ENCODE measurements around the gene CACNB2. TPM values are rescaled to one million over a fixed set of nuclear protein-coding genes. Genes with fewer than 3 reads are reported as not detected.
"Not testable (repeated sequence)": the region's sequence is repeated elsewhere in the genome, so short reads cannot be mapped to it uniquely, and the experiment has no call there.

The CACNB2 gene
- total RNA-seq, 1 experiment from 2014 or later = 0.07 TPM

DNA sequence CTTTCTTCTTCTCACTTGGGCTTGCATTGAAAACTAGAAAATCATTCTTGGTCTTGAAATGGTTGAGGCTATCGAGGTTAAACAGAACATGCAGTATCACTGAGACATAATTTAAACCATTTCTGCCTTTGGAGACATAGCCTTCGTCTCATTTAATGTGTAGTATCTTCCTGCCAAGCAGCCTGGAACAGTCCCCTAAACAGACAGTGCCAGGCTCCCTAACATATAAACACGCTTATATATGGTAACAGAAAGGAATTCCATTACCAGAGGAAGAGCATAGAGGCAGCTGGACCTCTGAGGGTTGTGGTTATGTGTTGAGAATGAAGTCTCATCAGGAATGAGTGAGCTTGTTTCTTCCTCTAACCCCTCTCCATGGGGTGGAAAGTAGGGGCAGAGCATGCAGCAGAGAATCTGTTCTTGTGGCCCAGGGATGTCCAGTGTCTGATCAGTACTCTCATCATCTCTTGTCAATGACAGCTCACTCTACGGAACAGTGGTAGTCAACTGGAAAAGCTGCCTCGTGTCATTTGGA is 11.2 kb downstream of the CACNB2 start:
- CTCF ChIA-PET = no interaction called here

DNA sequence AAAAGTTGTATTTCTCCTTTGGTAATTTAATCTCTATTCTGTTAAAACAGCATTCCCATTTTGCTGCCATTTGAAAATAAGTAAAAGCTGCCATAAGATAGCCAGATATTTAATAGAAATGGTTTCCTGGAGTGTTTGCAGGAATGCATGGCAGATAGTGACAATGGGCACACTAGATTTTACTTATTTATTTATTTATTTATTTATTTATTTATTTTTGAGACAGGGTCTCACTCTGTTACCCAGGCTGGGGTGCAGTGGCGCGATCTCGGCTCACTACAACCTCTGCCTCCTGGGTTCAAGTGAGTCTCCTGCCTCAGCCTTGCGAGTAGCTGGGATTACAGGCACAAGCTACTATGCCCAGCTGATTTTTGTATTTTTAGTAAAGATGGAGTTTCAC is 13.2 kb downstream of the CACNB2 start:
- not testable (repeated sequence) for BruUV-seq (replicated peaks)

More for the DNA sequence above, 11.2 kb downstream of the CACNB2 start:
- no peak overlapping the region for H3K4me3 ChIP-seq (ENCODE audit: low read length)
- DNase-seq = no peak
- no TSS peak for BruUV-seq (replicated peaks)
- no peaks in the 10 kb centered on the region for H3K9me2 ChIP-seq (replicated peaks; ENCODE audit: low read length)
- POLR2A ChIA-PET (ENCODE audit: unreplicated experiment) = no interaction called here
- H3K27ac ChIP-seq (ENCODE audit: low read length) = no peak overlapping the region
- H3K4me2 ChIP-seq (ENCODE audit: low read length) = no peak overlapping the region
- H2AFZ ChIP-seq (ENCODE audit: low read length) = no peak overlapping the region
- H3K36me3 ChIP-seq (ENCODE audit: low read depth, low read length) = no peaks in the 10 kb centered on the region
- no peaks in the 10 kb centered on the region for H3F3A ChIP-seq (ENCODE audit: low read length, unreplicated experiment)
- no peaks in the 10 kb centered on the region for H3K27me3 ChIP-seq (ENCODE audit: low read length)
- H4K20me1 ChIP-seq (ENCODE audit: low read length) = no peaks in the 10 kb centered on the region
- no peak for TF ChIP-seq EZH2phosphoT487 (IDR thresholded peaks at IDR 0.05; ENCODE audit: borderline replicate concordance, low read length)
- TF ChIP-seq EZH2 (IDR thresholded peaks at IDR 0.05; ENCODE audit: low read length, unreplicated experiment) = no peak
- TF ChIP-seq, protein P1, sequence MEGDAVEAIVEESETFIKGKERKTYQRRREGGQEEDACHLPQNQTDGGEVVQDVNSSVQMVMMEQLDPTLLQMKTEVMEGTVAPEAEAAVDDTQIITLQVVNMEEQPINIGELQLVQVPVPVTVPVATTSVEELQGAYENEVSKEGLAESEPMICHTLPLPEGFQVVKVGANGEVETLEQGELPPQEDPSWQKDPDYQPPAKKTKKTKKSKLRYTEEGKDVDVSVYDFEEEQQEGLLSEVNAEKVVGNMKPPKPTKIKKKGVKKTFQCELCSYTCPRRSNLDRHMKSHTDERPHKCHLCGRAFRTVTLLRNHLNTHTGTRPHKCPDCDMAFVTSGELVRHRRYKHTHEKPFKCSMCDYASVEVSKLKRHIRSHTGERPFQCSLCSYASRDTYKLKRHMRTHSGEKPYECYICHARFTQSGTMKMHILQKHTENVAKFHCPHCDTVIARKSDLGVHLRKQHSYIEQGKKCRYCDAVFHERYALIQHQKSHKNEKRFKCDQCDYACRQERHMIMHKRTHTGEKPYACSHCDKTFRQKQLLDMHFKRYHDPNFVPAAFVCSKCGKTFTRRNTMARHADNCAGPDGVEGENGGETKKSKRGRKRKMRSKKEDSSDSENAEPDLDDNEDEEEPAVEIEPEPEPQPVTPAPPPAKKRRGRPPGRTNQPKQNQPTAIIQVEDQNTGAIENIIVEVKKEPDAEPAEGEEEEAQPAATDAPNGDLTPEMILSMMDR (conservative IDR thresholded peaks at IDR 0.05; ENCODE audit: low read depth, low read length) = no peak
- intact Hi-C loops (cut with micrococcal nuclease) = no loop called here
- no peaks in the 10 kb centered on the region for H3K9me3 ChIP-seq (ENCODE audit: low read length)
- H3K4me1 ChIP-seq (ENCODE audit: insufficient read depth, low read length) = no peaks in the 10 kb centered on the region
- no peak for ATAC-seq
- no peak overlapping the region for H3K9ac ChIP-seq (ENCODE audit: low read length)
- no peaks in the 10 kb centered on the region for H3K79me2 ChIP-seq (ENCODE audit: low read length)

DNA sequence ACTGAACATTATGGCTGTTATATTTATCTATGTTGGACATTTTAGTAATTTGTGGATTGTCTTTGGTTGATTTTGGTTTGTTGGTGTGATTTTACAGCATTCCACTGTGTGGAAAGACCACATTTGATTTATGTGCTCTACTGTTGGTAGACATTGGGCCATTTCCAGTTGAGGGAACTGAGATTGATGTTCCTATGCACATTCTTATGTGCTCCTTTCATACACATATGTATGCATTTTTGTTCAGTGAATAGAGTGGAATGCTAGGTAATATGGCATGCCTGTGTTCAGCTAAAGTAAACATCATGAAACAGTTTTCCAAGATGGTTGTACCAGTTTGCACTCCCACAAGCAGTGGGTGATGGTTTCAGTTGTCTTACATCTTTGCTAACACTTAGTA is 15.1 kb downstream of the CACNB2 start:
- ATAC-seq (no peak), DNase-seq (no peak)
- Histone ChIP-seq H3K4me1 (ENCODE audit: insufficient read depth, low read length) (peaks cover 23% of the 10 kb centered on the region), H3K27ac (ENCODE audit: low read length) (no peak overlapping the region), H3K27me3 (ENCODE audit: low read length) (no peaks in the 10 kb centered on the region), H3K4me3 (ENCODE audit: low read length) (no peak overlapping the region), H3K9me2 (replicated peaks; ENCODE audit: low read length) (no peaks in the 10 kb centered on the region), H4K20me1 (ENCODE audit: low read length) (no peaks in the 10 kb centered on the region), H3F3A (ENCODE audit: low read length, unreplicated experiment) (no peaks in the 10 kb centered on the region), H3K4me2 (ENCODE audit: low read length) (no peak overlapping the region), H3K79me2 (ENCODE audit: low read length) (no peaks in the 10 kb centered on the region), H3K9me3 (ENCODE audit: low read length) (no peaks in the 10 kb centered on the region), H3K9ac (ENCODE audit: low read length) (no peak overlapping the region), H2AFZ (ENCODE audit: low read length) (no peak overlapping the region), H3K36me3 (ENCODE audit: low read depth, low read length) (no peaks in the 10 kb centered on the region)
- ChIA-PET CTCF (no interaction called here), POLR2A (ENCODE audit: unreplicated experiment) (no interaction called here)
- BruUV-seq (replicated peaks) = no TSS peak
- intact Hi-C loops (cut with micrococcal nuclease) = no loop called here
- TF ChIP-seq, protein P1 (conservative IDR thresholded peaks at IDR 0.05; ENCODE audit: low read depth, low read length) = no peak
- TF ChIP-seq EZH2phosphoT487 (IDR thresholded peaks at IDR 0.05; ENCODE audit: borderline replicate concordance, low read length) = no peak
- no peak for TF ChIP-seq EZH2 (IDR thresholded peaks at IDR 0.05; ENCODE audit: low read length, unreplicated experiment)

More for the DNA sequence above, 13.2 kb downstream of the CACNB2 start:
- ATAC-seq; intact Hi-C loops (cut with micrococcal nuclease); CTCF ChIA-PET; H4K20me1 ChIP-seq (ENCODE audit: low read length); POLR2A ChIA-PET (ENCODE audit: unreplicated experiment); DNase-seq; H3F3A ChIP-seq (ENCODE audit: low read length, unreplicated experiment); H3K4me2 ChIP-seq (ENCODE audit: low read length); H3K36me3 ChIP-seq (ENCODE audit: low read depth, low read length); H3K9me2 ChIP-seq (replicated peaks; ENCODE audit: low read length); H3K27ac ChIP-seq (ENCODE audit: low read length); H3K9me3 ChIP-seq (ENCODE audit: low read length); H3K9ac ChIP-seq (ENCODE audit: low read length); H2AFZ ChIP-seq (ENCODE audit: low read length); H3K27me3 ChIP-seq (ENCODE audit: low read length); H3K79me2 ChIP-seq (ENCODE audit: low read length); H3K4me3 ChIP-seq (ENCODE audit: low read length): not testable (repeated sequence)
- H3K4me1 ChIP-seq (ENCODE audit: insufficient read depth, low read length) = peaks cover 11% of the 10 kb centered on the region; the same call in 1 of the 2 replicates

DNA sequence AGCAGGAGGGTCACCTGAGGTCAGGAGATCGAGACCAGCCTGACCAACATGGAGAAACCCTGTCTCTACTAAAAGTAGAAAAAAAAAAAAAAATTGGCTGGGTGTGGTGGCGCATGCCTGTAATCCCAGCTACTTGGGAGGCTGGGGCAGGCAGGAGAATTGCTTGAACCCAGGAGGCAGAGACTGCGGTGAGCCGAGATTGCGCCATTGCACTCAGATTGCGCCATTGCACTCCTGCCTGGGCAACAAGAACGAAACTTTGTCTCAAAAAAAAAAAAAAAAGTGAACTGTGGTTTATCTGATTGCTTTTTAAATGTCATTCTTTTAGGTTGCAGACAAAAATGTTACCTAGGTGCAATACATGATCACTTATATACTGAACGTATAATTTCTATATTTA is 16.6 kb downstream of the CACNB2 start:
- POLR2A ChIA-PET (ENCODE audit: unreplicated experiment); H3K36me3 ChIP-seq (ENCODE audit: low read depth, low read length); H3K79me2 ChIP-seq (ENCODE audit: low read length); H3F3A ChIP-seq (ENCODE audit: low read length, unreplicated experiment); intact Hi-C loops (cut with micrococcal nuclease); H4K20me1 ChIP-seq (ENCODE audit: low read length); H3K4me2 ChIP-seq (ENCODE audit: low read length); DNase-seq; CTCF ChIA-PET; ATAC-seq; H3K27ac ChIP-seq (ENCODE audit: low read length); H3K4me3 ChIP-seq (ENCODE audit: low read length); BruUV-seq (replicated peaks); H3K27me3 ChIP-seq (ENCODE audit: low read length); H3K9ac ChIP-seq (ENCODE audit: low read length); H2AFZ ChIP-seq (ENCODE audit: low read length); H3K9me3 ChIP-seq (ENCODE audit: low read length); H3K9me2 ChIP-seq (replicated peaks; ENCODE audit: low read length): not testable (repeated sequence)
- H3K4me1 ChIP-seq (ENCODE audit: insufficient read depth, low read length) = peaks cover 23% of the 10 kb centered on the region
